Endothelial cell of umbilical vein (primary cell): ENCODE measurements around the gene C1orf116. TPM values are rescaled to one million over a fixed set of nuclear protein-coding genes. Genes with fewer than 3 reads are reported as not detected.

Experiments used
- BruUV-seq: library from RNA; stranded (reverse); fragments of 400-500 nt; replicated peaks from 2 replicates; lab custom pipeline; 2021; lab: Mats Ljungman, UMichigan
- CTCF ChIA-PET: fragments of 300-600, 350-600 bp; sonication (Branson Sonifier 250); formaldehyde crosslinking; loops from one replicate; lab custom pipeline; 2021; ENCODE audit warnings: antibody characterized with exemption, inconsistent platforms; lab: Charles Lee
- POLR2A ChIA-PET: fragments of 300-600, 350-600 bp; sonication (Branson Sonifier 250); formaldehyde crosslinking; loops from one replicate; lab custom pipeline; 2021; ENCODE audit warnings: antibody characterized with exemption, inconsistent platforms; lab: Charles Lee
- DNase-seq: peaks from one replicate; pipeline ENCODE4 v3.0.0-alpha.2; 2011; ENCODE audit warnings: low read depth, low spot score
- FAIRE-seq: peaks from 2 replicates; lab custom pipeline; 2011; peaks lifted over from hg19 to GRCh38; lab: Jason Lieb, UNC
- H2AFZ ChIP-seq: 2 replicates; pipeline ENCODE4 v1.6.0; 2012; ENCODE audit warnings: low read depth, low read length, control low read depth, inconsistent platforms
- H3K27ac ChIP-seq: 2 replicates; pipeline ENCODE4 v1.5.1; 2011; ENCODE audit warnings: low read depth, mild to moderate bottlenecking, control low read depth, low read length, moderate library complexity; ENCODE audit not compliant: insufficient read depth
- H3K27me3 ChIP-seq, 2 experiments: 2 replicates each; pipeline versions ENCODE4 v1.6.0 to v1.6.1; 2011; ENCODE audit warnings: low read length in 2 of 2, mixed read lengths in 1 of 2; ENCODE audit not compliant: control insufficient read depth in 2 of 2, insufficient read depth in 2 of 2
- H3K36me3 ChIP-seq, 2 experiments: 2 replicates in 1 of 2; 3 replicates in 1 of 2; pipeline ENCODE4 v1.5.1; 2011; ENCODE audit warnings: low read length in 2 of 2, mild to moderate bottlenecking in 1 of 2, moderate library complexity in 1 of 2; ENCODE audit not compliant: control insufficient read depth in 2 of 2, insufficient read depth in 2 of 2; ENCODE audit errors: extremely low read depth in 1 of 2
- H3K4me1 ChIP-seq: 3 replicates; pipeline ENCODE4 v1.5.1; 2011; ENCODE audit warnings: mild to moderate bottlenecking, low read length; ENCODE audit not compliant: control insufficient read depth, insufficient read depth; ENCODE audit errors: extremely low read depth
- H3K4me2 ChIP-seq: 2 replicates; pipeline ENCODE4 v1.6.1; 2011; ENCODE audit warnings: low read length, control low read depth, mixed read lengths; ENCODE audit not compliant: insufficient read depth
- H3K4me3 ChIP-seq, 3 experiments: fragments of 200-600 bp in 1 of 3; sonication (generic), shearing (Covaris generic) in 1 of 3; replicated peaks in 1 of 3; 2 replicates each; pipeline ENCODE4 v1.5.1; 2011 to 2016; ENCODE audit warnings: control low read depth in 3 of 3, low read length in 3 of 3, mild to moderate bottlenecking in 2 of 3, inconsistent platforms in 1 of 3, low read depth in 1 of 3, moderate library complexity in 1 of 3; ENCODE audit not compliant: insufficient read depth in 1 of 3
- H3K79me2 ChIP-seq: 2 replicates; pipeline ENCODE4 v1.6.0; 2012; ENCODE audit warnings: low read length, inconsistent platforms; ENCODE audit not compliant: control insufficient read depth, insufficient read depth
- H3K9ac ChIP-seq: replicated peaks from 2 replicates; pipeline ENCODE3; 2011; ENCODE audit warnings: low read length, control low read depth; ENCODE audit not compliant: insufficient read depth; ENCODE audit errors: extremely low read depth
- H3K9me1 ChIP-seq: replicated peaks from 3 replicates; pipeline ENCODE4 v1.6.0; 2011; ENCODE audit warnings: mild to moderate bottlenecking, low read length; ENCODE audit not compliant: control insufficient read depth, insufficient read depth; ENCODE audit errors: extremely low read depth
- H3K9me3 ChIP-seq: replicated peaks from 2 replicates; pipeline ENCODE4 v1.5.1; 2012; ENCODE audit warnings: low read length, inconsistent platforms; ENCODE audit not compliant: control insufficient read depth, insufficient read depth
- H4K20me1 ChIP-seq: replicated peaks from 2 replicates; pipeline ENCODE3; 2011; ENCODE audit warnings: mild to moderate bottlenecking, low read length; ENCODE audit not compliant: control insufficient read depth, insufficient read depth; ENCODE audit errors: extremely low read depth
- CTCF ChIP-seq, 2 donors: IDR thresholded peaks; 1 replicate in 1 of 2; 2 replicates in 1 of 2; pipeline ENCODE4 v1.5.1; 2011; ENCODE audit warnings: low read length in 2 of 2, mild to moderate bottlenecking in 2 of 2, moderate library complexity in 2 of 2, control low read depth in 1 of 2, inconsistent platforms in 1 of 2, low read depth in 1 of 2; ENCODE audit not compliant: insufficient read depth in 1 of 2; ENCODE audit errors: extremely low read depth in 1 of 2
- EZH2 ChIP-seq: IDR thresholded peaks from 2 replicates; pipeline ENCODE4 v1.6.1; 2012; ENCODE audit warnings: borderline replicate concordance, low read depth, mild to moderate bottlenecking, moderate library complexity, low read length, inconsistent platforms; ENCODE audit not compliant: severe bottlenecking
- FOS ChIP-seq: IDR thresholded peaks from 2 replicates; pipeline ENCODE4 v1.6.1; 2011; ENCODE audit warnings: mild to moderate bottlenecking, low read length, moderate library complexity, borderline replicate concordance; ENCODE audit not compliant: insufficient read depth
- GATA2 ChIP-seq: IDR thresholded peaks from 2 replicates; pipeline ENCODE4 v1.7.0; 2011; ENCODE audit warnings: low read depth, mild to moderate bottlenecking, moderate library complexity, mixed read lengths, low read length; ENCODE audit not compliant: insufficient read length, insufficient read depth
- JUN ChIP-seq: IDR thresholded peaks from 2 replicates; pipeline ENCODE4 v1.6.1; 2011; ENCODE audit warnings: borderline replicate concordance, low read depth; ENCODE audit not compliant: insufficient read length, insufficient read depth
- MAX ChIP-seq: IDR thresholded peaks from 2 replicates; pipeline ENCODE4 v1.6.1; 2011; ENCODE audit not compliant: insufficient read depth, insufficient read length
- MYC ChIP-seq: IDR thresholded peaks from one replicate; pipeline ENCODE4 v1.6.1; 2011; ENCODE audit warnings: mild to moderate bottlenecking, low read depth, low read length
- POLR2A ChIP-seq: IDR thresholded peaks from 2 replicates; pipeline ENCODE4 v1.6.1; 2012; ENCODE audit warnings: low read depth, mild to moderate bottlenecking, control low read depth, low read length
- POLR2AphosphoS5 ChIP-seq: IDR thresholded peaks from 2 replicates; pipeline ENCODE4 v1.6.1; 2012; ENCODE audit warnings: low read depth, mild to moderate bottlenecking, control low read depth, low read length, moderate library complexity; ENCODE audit not compliant: insufficient read depth
- dilution Hi-C: fragments of 300-500 bp; cut with MboI; formaldehyde crosslinking; loops from one replicate; pipeline ENCODE4 v1.15.0; 2019; ENCODE audit warnings: low sequenced_read_pairs; ENCODE audit not compliant: extremely low pct_ligation_motif_present
- intact Hi-C: fragments of 100-400 bp; cut with micrococcal nuclease; formaldehyde crosslinking; loops from one replicate; pipeline ENCODE4 v1.10.0; 2022
- polyA plus RNA-seq, 4 experiments: library from polyadenylated mRNA; depleted of rRNA in 3 of 4; stranded (reverse) in 3 of 4; unstranded in 1 of 4; fragments of >200 nt; gene quantifications; 2 replicates each; pipeline versions ENCODE4 v1.2.1 to v1.2.3, GENCODE V29; 2011 to 2012; ENCODE audit warnings: missing spikeins in 1 of 4
- total RNA-seq: library from RNA; stranded (reverse); gene quantifications from 2 replicates; pipeline ENCODE4 v1.2.3, GENCODE V29; 2021

C1orf116 gene
- total and polyA plus RNA-seq, 2 donors (not counting 3 experiments of a cell fraction or from before 2014, with no cell fraction given), result 0.07 TPM; not detected in 1

- intact Hi-C loops (no loop called here), dilution Hi-C loops (no loop called here)
- Histone ChIP-seq H3K9ac (no peak overlapping the region), H3K27ac (no peak overlapping the region), H4K20me1 (no peaks in the 10 kb centered on the region), H3K9me1 (no peaks in the 10 kb centered on the region), H3K9me3 (no peaks in the 10 kb centered on the region), H3K4me1 (no peaks in the 10 kb centered on the region), H3K79me2 (no peaks in the 10 kb centered on the region), H2AFZ (no peak overlapping the region), H3K36me3 (no peaks in the 10 kb centered on the region), H3K4me2 (no peak overlapping the region), H3K4me3 (no peak overlapping the region), H3K27me3 (peaks cover 2 to 3% of the 10 kb centered on the region in 2 experiments)
- no peak for TF ChIP-seq GATA2
- no peak for TF ChIP-seq POLR2AphosphoS5
- TF ChIP-seq MYC, result no peak
- TF ChIP-seq MAX, result no peak
- no peak for TF ChIP-seq FOS
- TF ChIP-seq JUN, result no peak
- no peak for TF ChIP-seq POLR2A
- no peak for TF ChIP-seq EZH2
- TF ChIP-seq CTCF (IDR thresholded peaks at IDR 0.05; ENCODE audit: extremely low read depth in 1 of 2, insufficient read depth in 1 of 2, low read depth in 1 of 2, low read length in 2 of 2), result no peak
- FAIRE-seq, result no peak
- no peak for DNase-seq
- ChIA-PET POLR2A (no interaction called here), CTCF (interaction anchor here (0.6 to 2.7 kb wide), 6 partner anchors 17 to 909 kb away, joined by 3 to 17 read pairs (median 4); no protein-coding TSS in a partner anchor)
- no TSS peak for BruUV-seq
These were observed 43.8 kb upstream of the C1orf116 start for GRCh38 chr1:207076181-207076955.
